ENCODE results near the gene ATP6V0A4. TPM values are rescaled to one million over a fixed set of nuclear protein-coding genes. Genes with fewer than 3 reads are reported as not detected.
"Not testable (repeated sequence)": the region's sequence is repeated elsewhere in the genome, so short reads cannot be mapped to it uniquely, and the experiment has no call there.

The ATP6V0A4 gene
- total RNA-seq, 1 experiment from 2014 or later, result 0.17 TPM

- no peak for DNase-seq (ENCODE audit: low spot score)
These were observed 97.0 kb downstream of the ATP6V0A4 start, which contains the start of gene SVOPL for GRCh38 chr7:138700857-138701536. TSS of gene SVOPL (minus strand) at chr7:138701362. CDS start at chr7:138679045, 22,317 bp downstream.

GRCh38 chr7:138699661-138700060 is 98.3 kb downstream of the ATP6V0A4 start:
- no peak for DNase-seq (ENCODE audit: low spot score)

GRCh38 chr7:138698281-138698680 is 99.7 kb downstream of the ATP6V0A4 start:
- no peak for DNase-seq (ENCODE audit: low spot score)

- DNase-seq (ENCODE audit: low spot score), result no peak
These were observed 100.3 kb downstream of the ATP6V0A4 start for GRCh38 chr7:138697535-138698182.

- not testable (repeated sequence) for DNase-seq (ENCODE audit: low spot score)
These were observed 102.2 kb downstream of the ATP6V0A4 start for GRCh38 chr7:138695776-138696175.

GRCh38 chr7:138695106-138695505 is 102.9 kb downstream of the ATP6V0A4 start:
- no peak for DNase-seq (ENCODE audit: low spot score)

- DNase-seq (ENCODE audit: low spot score), result no peak
These were observed 106.8 kb downstream of the ATP6V0A4 start for GRCh38 chr7:138691178-138691577.

- DNase-seq (ENCODE audit: low spot score), result no peak
These were observed 107.5 kb downstream of the ATP6V0A4 start for GRCh38 chr7:138690495-138690894.

- DNase-seq (ENCODE audit: low spot score), result not testable (repeated sequence)
These were observed 110.0 kb downstream of the ATP6V0A4 start for GRCh38 chr7:138688037-138688436.

GRCh38 chr7:138684340-138684739 is 113.7 kb downstream of the ATP6V0A4 start:
- no peak for DNase-seq (ENCODE audit: low spot score)

- DNase-seq (ENCODE audit: low spot score), result no peak
These were observed 118.2 kb downstream of the ATP6V0A4 start for GRCh38 chr7:138679793-138680192.

GRCh38 chr7:138670594-138670993 is 127.4 kb downstream of the ATP6V0A4 start:
- no peak for DNase-seq (ENCODE audit: low spot score)

GRCh38 chr7:138669364-138669763 is 128.6 kb downstream of the ATP6V0A4 start:
- no peak for DNase-seq (ENCODE audit: low spot score)

- no peak for DNase-seq (ENCODE audit: low spot score)
These were observed 129.1 kb downstream of the ATP6V0A4 start for GRCh38 chr7:138668946-138669345.

- DNase-seq (ENCODE audit: low spot score), result no peak
These were observed 129.8 kb downstream of the ATP6V0A4 start for GRCh38 chr7:138668229-138668596.

GRCh38 chr7:138667535-138668228 is 130.3 kb downstream of the ATP6V0A4 start:
- DNase-seq (ENCODE audit: low spot score), result no peak

- no peak for DNase-seq (ENCODE audit: low spot score)
These were observed 131.6 kb downstream of the ATP6V0A4 start for GRCh38 chr7:138666385-138666784.

- DNase-seq (ENCODE audit: low spot score), result no peak
These were observed 132.3 kb downstream of the ATP6V0A4 start for GRCh38 chr7:138665669-138666140.

GRCh38 chr7:138665249-138665648 is 132.7 kb downstream of the ATP6V0A4 start:
- DNase-seq (ENCODE audit: low spot score), result no peak

- DNase-seq (ENCODE audit: low spot score), result no peak
These were observed 134.0 kb downstream of the ATP6V0A4 start for GRCh38 chr7:138663725-138664710.

GRCh38 chr7:138662991-138663320 is 135.0 kb downstream of the ATP6V0A4 start:
- no peak for DNase-seq (ENCODE audit: low spot score)

Data from H4 (cell line).